Dendritic cell treated with granulocyte-macrophage colony-stimulating factor and Interleukin-4, amounts not matched to agents 40 ng/mL and 50 ng/mL, for 4 days (primary cell): ENCODE measurements around the gene PPL.
"Not testable (repeated sequence)": the region's sequence is repeated elsewhere in the genome, so short reads cannot be mapped to it uniquely, and the experiment has no call there.

Source experiments
- H3K27ac Mint-ChIP-seq: one replicate; pipeline ENCODE4 v1.8.0; 2022; ENCODE audit warnings: mild to moderate bottlenecking, mixed read lengths
- H3K27me3 Mint-ChIP-seq: one replicate; pipeline ENCODE4 v1.8.0; 2022; ENCODE audit warnings: mild to moderate bottlenecking, mixed read lengths
- H3K36me3 Mint-ChIP-seq: one replicate; pipeline ENCODE4 v1.8.0; 2022; ENCODE audit warnings: low read depth, mixed read lengths
- H3K4me1 Mint-ChIP-seq: one replicate; pipeline ENCODE4 v1.8.0; 2022; ENCODE audit warnings: low read depth, mixed read lengths
- H3K4me3 Mint-ChIP-seq: one replicate; pipeline ENCODE4 v1.8.0; 2022; ENCODE audit warnings: mild to moderate bottlenecking, moderate library complexity, mixed read lengths
- H3K9me3 Mint-ChIP-seq: one replicate; pipeline ENCODE4 v1.8.0; 2022; ENCODE audit warnings: mixed read lengths
- intact Hi-C: fragments of 100-400 bp; cut with micrococcal nuclease; formaldehyde crosslinking; loops from one replicate; pipeline ENCODE4 v1.15.0; 2022

The PPL gene

GRCh38 chr16:4933433-4933832 lies 3.5 kb downstream of the PPL start:
- no peaks in the 10 kb centered on the region for H3K9me3 Mint-ChIP-seq
- intact Hi-C loops = no loop called here
- H3K4me3 Mint-ChIP-seq = no peak overlapping the region
- H3K36me3 Mint-ChIP-seq = no peaks in the 10 kb centered on the region
- H3K4me1 Mint-ChIP-seq = peaks cover 7% of the 10 kb centered on the region
- H3K27me3 Mint-ChIP-seq = peaks cover 64% of the 10 kb centered on the region
- no peak overlapping the region for H3K27ac Mint-ChIP-seq

GRCh38 chr16:4931381-4931780 lies 5.6 kb downstream of the PPL start:
- intact Hi-C loops = no loop called here

GRCh38 chr16:4929619-4930018 lies 7.3 kb downstream of the PPL start:
- H3K27ac Mint-ChIP-seq = not testable (repeated sequence)

More at GRCh38 chr16:4931381-4931780, 5.6 kb downstream of the PPL start:
- H3K4me1 Mint-ChIP-seq = peaks cover 1% of the 10 kb centered on the region
- H3K27me3 Mint-ChIP-seq = peaks cover 49% of the 10 kb centered on the region
- H3K36me3 Mint-ChIP-seq = no peaks in the 10 kb centered on the region
- H3K27ac Mint-ChIP-seq = no peak overlapping the region
- peaks cover 12% of the 10 kb centered on the region for H3K9me3 Mint-ChIP-seq
- no peak overlapping the region for H3K4me3 Mint-ChIP-seq

DNA sequence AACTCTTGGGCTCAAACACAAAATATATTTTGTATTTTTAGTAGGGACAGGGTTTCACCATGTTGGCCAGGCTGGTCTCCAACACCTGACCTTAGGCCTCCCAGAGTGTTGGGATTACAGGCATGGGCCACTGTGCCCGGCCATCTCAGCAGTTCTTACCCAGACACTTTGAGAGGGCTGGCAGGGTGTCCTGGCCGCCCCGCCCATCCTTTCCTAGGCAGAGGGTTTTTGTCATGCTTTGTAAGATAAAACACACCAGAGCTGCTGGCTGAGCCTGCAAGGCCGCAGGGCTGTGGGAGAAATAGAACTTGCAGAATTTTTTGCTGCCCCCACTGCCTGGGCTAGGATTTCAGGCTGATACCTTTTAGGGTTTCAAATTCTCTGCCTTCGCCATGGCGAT lies 8.7 kb downstream of the PPL start:
- Mint-ChIP-seq H3K27me3 (peaks cover 29% of the 10 kb centered on the region), H3K4me3 (no peak overlapping the region), H3K36me3 (no peaks in the 10 kb centered on the region), H3K4me1 (no peaks in the 10 kb centered on the region), H3K9me3 (peaks cover 12% of the 10 kb centered on the region), H3K27ac (no peak overlapping the region)
- intact Hi-C loops = no loop called here

More at GRCh38 chr16:4929619-4930018, 7.3 kb downstream of the PPL start:
- H3K4me1 Mint-ChIP-seq, H3K36me3 Mint-ChIP-seq, H3K4me3 Mint-ChIP-seq, intact Hi-C loops: not testable (repeated sequence)
- peaks cover 12% of the 10 kb centered on the region for H3K9me3 Mint-ChIP-seq
- peaks cover 38% of the 10 kb centered on the region for H3K27me3 Mint-ChIP-seq

DNA sequence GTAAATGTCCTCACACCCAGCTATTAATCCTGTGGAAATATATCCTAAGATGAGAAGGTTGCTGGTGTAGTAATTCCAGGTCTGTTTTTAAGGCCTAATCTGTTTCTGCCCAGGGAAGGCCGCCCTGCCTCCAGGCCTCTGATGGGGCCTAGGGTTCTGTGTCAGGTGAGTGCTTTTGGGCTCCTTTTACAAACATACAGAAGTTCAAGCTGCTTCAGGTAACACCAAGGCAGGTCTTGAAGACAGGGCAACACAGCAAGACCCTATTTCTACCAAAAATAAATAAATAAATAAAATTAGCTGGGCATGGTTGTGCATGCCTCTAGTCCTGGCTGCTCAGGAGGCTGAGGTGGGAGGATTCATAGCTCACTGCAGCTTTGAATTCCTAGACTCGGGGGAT lies 9.3 kb downstream of the PPL start:
- Mint-ChIP-seq H3K4me1 (no peaks in the 10 kb centered on the region), H3K9me3 (peaks cover 12% of the 10 kb centered on the region), H3K36me3 (no peaks in the 10 kb centered on the region), H3K27me3 (peaks cover 28% of the 10 kb centered on the region), H3K27ac (no peak overlapping the region), H3K4me3 (no peak overlapping the region)
- intact Hi-C loops = no loop called here

- Mint-ChIP-seq H3K9me3 (peaks cover 12% of the 10 kb centered on the region), H3K36me3 (no peaks in the 10 kb centered on the region), H3K4me1 (no peaks in the 10 kb centered on the region), H3K27ac (no peak overlapping the region), H3K27me3 (peaks cover 26% of the 10 kb centered on the region), H3K4me3 (no peak overlapping the region)
- intact Hi-C loops = no loop called here
These were observed 10.0 kb downstream of the PPL start for GRCh38 chr16:4926928-4927327.

- H3K9me3 Mint-ChIP-seq = peaks cover 12% of the 10 kb centered on the region
- intact Hi-C loops = no loop called here
- peaks cover 24% of the 10 kb centered on the region for H3K27me3 Mint-ChIP-seq
- no peaks in the 10 kb centered on the region for H3K4me1 Mint-ChIP-seq
- H3K27ac Mint-ChIP-seq = no peak overlapping the region
- no peaks in the 10 kb centered on the region for H3K36me3 Mint-ChIP-seq
- H3K4me3 Mint-ChIP-seq = no peak overlapping the region
These were observed 11.2 kb downstream of the PPL start for GRCh38 chr16:4925791-4926190.

DNA sequence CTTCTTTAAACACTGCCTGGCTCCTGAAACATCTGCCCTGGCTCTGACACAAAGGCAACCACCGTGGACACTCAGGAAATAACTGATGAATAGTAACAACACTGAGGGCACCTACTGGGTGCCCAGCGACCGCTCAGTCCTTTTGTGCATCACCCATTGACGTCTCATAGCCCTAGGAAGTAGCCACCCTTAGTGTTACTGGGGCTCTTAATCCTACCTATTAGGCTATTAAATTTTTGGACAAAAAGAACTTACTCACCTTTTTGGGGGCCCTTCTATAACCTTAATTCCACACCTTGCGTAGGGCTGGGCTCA lies 11.7 kb downstream of the PPL start:
- peaks cover 22% of the 10 kb centered on the region for H3K27me3 Mint-ChIP-seq
- intact Hi-C loops = no loop called here
- peaks cover 12% of the 10 kb centered on the region for H3K9me3 Mint-ChIP-seq
- H3K4me1 Mint-ChIP-seq = no peaks in the 10 kb centered on the region
- no peak overlapping the region for H3K4me3 Mint-ChIP-seq
- no peaks in the 10 kb centered on the region for H3K36me3 Mint-ChIP-seq
- H3K27ac Mint-ChIP-seq = no peak overlapping the region

DNA sequence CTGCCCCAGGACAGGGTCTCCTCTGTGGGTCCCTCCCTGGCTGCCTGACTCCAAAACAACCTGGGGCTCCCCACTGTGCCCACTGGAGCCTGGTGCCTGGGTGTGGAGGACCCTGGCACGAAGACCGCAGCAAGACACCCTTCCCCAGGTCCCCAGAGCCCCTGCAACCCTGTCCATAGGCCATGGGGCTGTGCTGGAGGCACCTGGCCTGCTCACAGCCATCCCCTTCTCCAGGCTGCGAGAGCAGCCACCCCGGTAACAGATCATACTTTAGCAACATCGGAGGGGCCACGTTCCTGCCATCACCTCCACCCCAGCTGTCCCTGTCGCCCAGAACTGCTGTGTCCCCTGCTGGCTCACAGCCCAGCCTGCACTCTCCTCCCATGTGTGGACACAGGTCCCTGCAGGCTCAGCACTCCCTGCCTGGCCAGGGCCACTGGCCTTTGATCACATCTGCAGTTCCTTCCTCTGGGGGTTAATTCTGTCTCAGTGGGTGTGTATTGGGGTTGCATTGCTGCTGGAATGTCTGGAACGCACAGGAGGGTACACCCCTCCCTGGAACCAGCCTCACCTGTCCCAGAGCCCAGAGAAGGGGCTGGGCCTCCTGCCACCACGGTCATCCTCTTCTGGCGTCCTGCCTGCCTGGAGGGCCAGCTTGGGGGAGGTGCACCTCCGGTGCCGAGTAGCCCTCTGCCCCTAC lies 12.2 kb downstream of the PPL start:
- intact Hi-C loops = no loop called here
- Mint-ChIP-seq H3K9me3 (peaks cover 12% of the 10 kb centered on the region), H3K27me3 (peaks cover 22% of the 10 kb centered on the region), H3K27ac (no peak overlapping the region), H3K4me3 (no peak overlapping the region), H3K36me3 (no peaks in the 10 kb centered on the region), H3K4me1 (no peaks in the 10 kb centered on the region)

- intact Hi-C loops = no loop called here
- Mint-ChIP-seq H3K27ac (no peak overlapping the region), H3K9me3 (peaks cover 12% of the 10 kb centered on the region), H3K36me3 (no peaks in the 10 kb centered on the region), H3K4me3 (no peak overlapping the region), H3K4me1 (no peaks in the 10 kb centered on the region), H3K27me3 (peaks cover 18% of the 10 kb centered on the region)
These were observed 13.1 kb downstream of the PPL start for GRCh38 chr16:4923853-4924252.

GRCh38 chr16:4922721-4923342 lies 14.1 kb downstream of the PPL start:
- Mint-ChIP-seq H3K9me3 (peaks cover 12% of the 10 kb centered on the region), H3K4me3 (no peak overlapping the region), H3K27me3 (peaks cover 18% of the 10 kb centered on the region), H3K27ac (no peak overlapping the region), H3K36me3 (no peaks in the 10 kb centered on the region), H3K4me1 (no peaks in the 10 kb centered on the region)
- intact Hi-C loops = no loop called here

DNA sequence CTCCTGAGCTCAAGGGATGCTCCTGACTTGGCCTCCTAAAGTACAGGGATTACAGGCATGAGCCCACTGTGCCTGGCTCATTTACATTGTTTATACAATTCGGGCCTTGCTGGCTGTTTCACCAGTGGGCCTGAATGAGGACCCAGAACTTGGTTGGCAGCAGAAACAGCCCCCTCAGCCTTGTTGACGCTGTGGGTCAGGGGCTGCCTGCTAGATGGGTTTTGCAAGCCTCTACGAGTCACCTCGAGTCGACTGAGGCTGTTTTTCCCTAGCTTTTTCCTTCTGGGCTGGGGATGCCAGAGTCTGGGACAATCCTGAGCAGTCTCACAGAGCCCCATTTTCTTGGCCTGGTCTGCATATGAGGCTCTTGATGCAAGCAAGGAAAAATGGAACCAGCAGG lies 16.1 kb downstream of the PPL start:
- H3K4me3 Mint-ChIP-seq = no peak overlapping the region
- no peak overlapping the region for H3K27ac Mint-ChIP-seq
- intact Hi-C loops = no loop called here
- peaks cover 18% of the 10 kb centered on the region for H3K27me3 Mint-ChIP-seq
- no peaks in the 10 kb centered on the region for H3K9me3 Mint-ChIP-seq
- no peaks in the 10 kb centered on the region for H3K36me3 Mint-ChIP-seq
- H3K4me1 Mint-ChIP-seq = no peaks in the 10 kb centered on the region

DNA sequence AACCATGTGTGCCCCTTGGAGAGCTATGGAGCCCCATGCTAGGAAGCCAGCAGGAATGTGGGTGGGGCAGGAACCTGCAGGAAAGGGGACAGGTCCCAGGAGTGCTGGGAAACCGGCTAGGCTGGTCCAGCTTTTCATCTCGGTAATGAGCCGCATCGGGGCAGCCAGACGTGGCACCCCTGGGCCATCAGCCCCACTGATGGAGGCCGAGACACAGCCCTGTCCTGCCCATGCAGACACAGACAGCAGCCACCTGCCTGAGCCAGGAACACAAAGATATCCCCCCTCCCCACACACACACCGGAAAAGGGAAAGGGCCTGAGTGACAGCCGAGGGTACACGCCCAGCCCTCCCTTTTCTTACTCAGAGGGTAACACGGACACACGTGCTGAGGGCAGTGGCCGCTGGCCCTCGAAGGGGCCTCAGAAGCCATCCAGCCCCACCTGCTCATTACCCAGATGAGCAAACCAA lies 18.1 kb downstream of the PPL start:
- H3K27ac Mint-ChIP-seq = no peak overlapping the region
- no peaks in the 10 kb centered on the region for H3K9me3 Mint-ChIP-seq
- H3K36me3 Mint-ChIP-seq = no peaks in the 10 kb centered on the region
- H3K4me3 Mint-ChIP-seq = no peak overlapping the region
- intact Hi-C loops = no loop called here
- H3K27me3 Mint-ChIP-seq = peaks cover 9% of the 10 kb centered on the region
- no peaks in the 10 kb centered on the region for H3K4me1 Mint-ChIP-seq

- Mint-ChIP-seq H3K36me3 (no peaks in the 10 kb centered on the region), H3K4me1 (no peaks in the 10 kb centered on the region), H3K27me3 (peaks cover 6% of the 10 kb centered on the region), H3K9me3 (no peaks in the 10 kb centered on the region), H3K4me3 (no peak overlapping the region), H3K27ac (no peak overlapping the region)
- intact Hi-C loops = no loop called here
These were observed 19.8 kb downstream of the PPL start for GRCh38 chr16:4917117-4917516.
